GM12874 (cell line): ENCODE results near the gene CRCP.

Source experiments
- TF ChIP-seq, protein P1 (sequence below): IDR thresholded peaks from 2 replicates; pipeline ENCODE4 v1.5.1; 2011; ENCODE audit warnings: low read depth, mild to moderate bottlenecking, control low read depth, low read length, moderate library complexity; ENCODE audit not compliant: insufficient read depth

Gene CRCP

DNA sequence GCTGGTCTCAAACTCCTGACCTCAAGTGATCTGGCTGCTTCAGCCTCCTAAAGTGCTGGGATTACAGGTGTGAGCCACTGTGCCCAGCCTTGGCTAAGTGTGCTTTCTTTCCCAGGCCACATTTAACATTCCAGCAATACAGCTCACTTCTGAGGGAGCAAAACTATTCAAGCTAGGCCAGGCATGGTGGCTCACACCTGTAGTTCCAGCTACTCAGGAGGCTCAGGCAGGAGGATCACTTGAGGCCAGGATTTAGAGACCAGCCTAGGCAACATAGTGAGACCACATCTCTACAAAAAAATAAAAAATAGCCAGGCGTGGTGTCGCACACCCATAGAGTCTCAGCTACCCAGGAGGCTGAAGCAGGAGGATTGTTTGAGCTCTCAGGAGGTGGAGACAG is 67.2 kb downstream of the CRCP start:
- TF ChIP-seq, protein P1, sequence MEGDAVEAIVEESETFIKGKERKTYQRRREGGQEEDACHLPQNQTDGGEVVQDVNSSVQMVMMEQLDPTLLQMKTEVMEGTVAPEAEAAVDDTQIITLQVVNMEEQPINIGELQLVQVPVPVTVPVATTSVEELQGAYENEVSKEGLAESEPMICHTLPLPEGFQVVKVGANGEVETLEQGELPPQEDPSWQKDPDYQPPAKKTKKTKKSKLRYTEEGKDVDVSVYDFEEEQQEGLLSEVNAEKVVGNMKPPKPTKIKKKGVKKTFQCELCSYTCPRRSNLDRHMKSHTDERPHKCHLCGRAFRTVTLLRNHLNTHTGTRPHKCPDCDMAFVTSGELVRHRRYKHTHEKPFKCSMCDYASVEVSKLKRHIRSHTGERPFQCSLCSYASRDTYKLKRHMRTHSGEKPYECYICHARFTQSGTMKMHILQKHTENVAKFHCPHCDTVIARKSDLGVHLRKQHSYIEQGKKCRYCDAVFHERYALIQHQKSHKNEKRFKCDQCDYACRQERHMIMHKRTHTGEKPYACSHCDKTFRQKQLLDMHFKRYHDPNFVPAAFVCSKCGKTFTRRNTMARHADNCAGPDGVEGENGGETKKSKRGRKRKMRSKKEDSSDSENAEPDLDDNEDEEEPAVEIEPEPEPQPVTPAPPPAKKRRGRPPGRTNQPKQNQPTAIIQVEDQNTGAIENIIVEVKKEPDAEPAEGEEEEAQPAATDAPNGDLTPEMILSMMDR, result no peak

DNA sequence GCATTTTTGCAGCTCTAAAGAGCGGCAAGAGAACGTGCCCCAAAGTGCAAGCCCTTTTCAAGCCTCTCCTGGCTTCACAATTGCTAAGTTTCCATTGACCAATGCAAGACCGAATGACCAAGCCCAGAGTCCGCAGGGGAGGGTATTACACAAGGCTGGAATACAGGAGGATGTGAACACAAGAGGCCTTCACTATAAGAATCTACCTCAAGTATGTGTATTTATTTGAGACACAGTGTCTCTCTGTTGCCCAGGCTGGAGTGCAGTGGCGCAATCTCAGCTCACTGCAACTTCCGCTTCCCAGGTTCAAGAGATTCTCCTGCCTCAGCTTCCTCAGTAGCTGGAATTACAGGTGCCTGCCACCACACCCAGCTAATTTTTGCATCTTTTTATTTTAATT is 68.3 kb downstream of the CRCP start:
- TF ChIP-seq, protein P1, result no peak

DNA sequence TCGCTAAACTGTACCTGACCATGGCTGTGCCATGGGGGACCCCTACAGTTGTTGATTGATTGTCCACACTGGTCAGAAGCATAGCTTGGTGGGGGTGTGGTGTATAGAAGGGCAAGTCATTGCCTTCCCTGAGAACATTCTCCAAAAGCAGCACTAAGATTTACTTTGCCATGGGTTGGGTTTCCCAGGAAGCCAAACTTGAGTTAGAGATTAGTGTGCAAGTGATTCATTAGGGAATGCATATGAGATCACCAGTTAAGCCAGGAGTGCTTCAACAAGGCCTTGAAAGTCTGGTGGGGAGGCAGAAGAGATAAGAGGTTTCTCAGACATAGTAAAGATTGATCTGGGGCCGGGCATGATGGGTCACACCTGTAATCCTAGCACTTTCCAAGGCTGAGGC is 69.1 kb downstream of the CRCP start:
- TF ChIP-seq, protein P1, result no peak

DNA sequence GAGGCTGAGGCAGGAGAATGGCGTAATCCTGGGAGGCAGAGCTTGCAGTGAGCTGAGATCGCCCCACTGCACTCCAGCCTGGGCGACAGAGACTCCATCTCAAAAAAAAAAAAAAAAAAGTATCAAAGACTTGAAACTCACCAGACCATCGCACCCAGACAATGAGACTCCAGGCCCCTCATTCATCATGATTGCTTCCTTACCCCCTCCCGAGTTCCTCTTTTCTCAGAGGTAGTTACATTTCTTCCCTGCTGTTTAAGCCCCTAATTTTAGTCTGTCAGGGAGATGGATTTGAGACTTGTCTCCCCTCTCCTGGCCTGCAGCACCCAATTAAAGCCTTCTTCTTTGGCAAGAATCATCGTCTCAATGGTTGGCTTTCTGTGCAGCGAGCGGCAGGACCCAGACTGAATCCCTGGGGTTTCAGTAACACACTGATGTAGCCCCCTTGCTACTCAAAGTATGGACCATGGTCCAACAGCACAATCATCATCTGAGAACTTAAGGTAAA is 71.1 kb downstream of the CRCP start:
- TF ChIP-seq, protein P1, result no peak

DNA sequence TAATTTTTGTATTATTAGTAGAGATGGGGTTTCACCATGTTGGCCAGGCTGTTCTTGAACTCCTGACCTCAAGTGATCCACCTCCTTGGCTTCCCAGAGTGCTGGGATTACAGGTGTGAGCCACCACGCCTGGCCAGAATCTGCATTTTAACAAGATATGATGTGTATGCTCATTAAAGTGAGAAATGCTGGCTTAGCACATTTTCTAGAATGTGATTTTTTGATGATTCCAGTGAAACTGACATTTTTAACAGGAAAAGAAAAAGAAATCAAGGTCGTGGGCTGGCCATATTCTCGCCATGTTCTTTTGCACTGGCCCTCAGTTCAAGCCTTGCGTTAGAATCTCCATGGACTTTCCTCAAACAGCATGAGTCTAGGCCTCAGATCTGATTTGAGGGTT is 72.3 kb downstream of the CRCP start:
- TF ChIP-seq, protein P1, result no peak

DNA sequence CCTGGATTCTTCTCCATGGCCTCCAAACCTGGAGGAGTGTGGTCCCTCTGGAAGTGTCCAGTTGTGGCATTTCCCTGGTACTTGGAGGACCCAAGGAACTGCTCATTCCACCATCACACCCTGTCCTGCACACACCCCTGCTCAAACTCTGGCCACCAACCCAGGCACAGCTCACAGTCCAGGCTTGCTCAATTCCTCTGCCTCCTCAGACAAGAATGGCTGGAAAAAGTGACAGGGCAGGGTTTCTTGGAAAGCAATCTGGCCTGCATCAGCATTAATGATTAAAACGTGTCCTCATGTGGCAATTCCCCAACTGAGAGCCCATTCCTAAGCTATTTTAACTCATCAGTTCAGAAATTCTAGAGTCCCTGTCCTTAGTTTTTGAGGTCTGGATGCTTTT is 73.3 kb downstream of the CRCP start:
- TF ChIP-seq, protein P1, result no peak

DNA sequence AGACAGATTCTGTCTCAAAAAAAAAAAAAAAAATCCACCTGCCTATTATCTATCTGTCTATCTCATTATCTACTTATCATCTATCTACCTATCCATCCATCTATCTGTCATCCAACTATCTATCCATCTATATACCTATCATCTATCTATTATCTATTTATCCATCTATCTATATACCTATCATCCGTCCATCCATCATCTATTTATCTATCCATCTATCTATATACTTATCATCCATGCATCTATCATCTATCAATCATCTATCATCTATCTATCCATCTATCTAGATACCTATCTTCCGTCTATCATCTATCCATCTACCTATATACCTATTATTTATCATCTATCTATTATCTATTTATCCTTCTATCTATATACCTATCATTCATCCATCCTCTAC is 74.0 kb downstream of the CRCP start:
- TF ChIP-seq, protein P1, result no peak
